Hematopoietic multipotent progenitor cell treated with erythropoietin and hydrocortisone succinate and interleukin-3 and kit ligand, for 8 days (in vitro differentiated cells): ENCODE data around the gene PCBD1.

Source experiments
- DNase-seq: peaks from one replicate; pipeline ENCODE4 v3.0.0-alpha.2; 2015

The PCBD1 gene

GRCh38 chr10:70917226-70917625 is 28.9 kb upstream of the PCBD1 start:
- DNase-seq, result no peak

DNA sequence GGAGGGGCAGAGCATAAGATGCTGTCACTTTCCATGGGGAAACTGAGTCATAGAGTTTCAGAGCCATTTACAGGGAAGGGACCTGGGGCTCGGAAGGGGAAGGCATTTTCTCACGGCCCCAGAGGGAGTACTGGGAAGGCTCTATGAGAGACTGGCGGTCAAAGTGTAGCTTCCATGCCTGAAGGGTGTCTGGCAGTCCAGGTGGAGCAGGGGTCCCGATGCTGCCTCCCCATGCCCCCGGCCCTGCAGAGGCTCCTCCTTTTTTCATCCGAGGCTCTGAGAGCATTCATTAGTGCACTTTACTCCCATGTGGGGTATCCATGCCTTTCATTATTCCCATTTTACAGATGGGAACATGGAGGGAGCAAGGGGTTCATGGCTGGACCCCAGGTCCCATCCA is 27.9 kb upstream of the PCBD1 start:
- DNase-seq, result no peak

DNA sequence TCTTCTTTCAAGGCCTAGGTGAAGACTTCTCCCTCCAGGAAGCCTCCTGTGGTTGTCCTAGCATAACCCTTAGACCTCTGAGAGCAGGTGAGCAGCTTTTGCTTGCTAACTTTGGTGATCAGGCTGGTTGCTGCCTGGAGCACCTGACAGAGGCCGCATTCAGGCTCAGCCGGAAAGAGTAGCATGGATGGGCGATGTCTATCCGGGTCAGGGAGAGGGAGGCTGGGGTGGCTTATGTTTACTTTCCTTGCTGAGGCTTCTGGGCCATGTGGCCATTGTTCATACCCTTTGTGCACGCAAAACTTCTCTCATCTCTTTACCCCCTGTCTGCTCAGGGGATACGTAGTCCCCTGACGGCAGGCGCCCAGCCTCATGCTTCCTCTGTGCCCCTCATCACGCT is 27.4 kb upstream of the PCBD1 start:
- no peak for DNase-seq

GRCh38 chr10:70915206-70915605 is 26.8 kb upstream of the PCBD1 start:
- DNase-seq, result no peak

GRCh38 chr10:70914316-70914864 is 26.0 kb upstream of the PCBD1 start:
- no peak for DNase-seq

- DNase-seq, result no peak
Observed at GRCh38 chr10:70913893-70914240, 25.5 kb upstream of the PCBD1 start.

DNA sequence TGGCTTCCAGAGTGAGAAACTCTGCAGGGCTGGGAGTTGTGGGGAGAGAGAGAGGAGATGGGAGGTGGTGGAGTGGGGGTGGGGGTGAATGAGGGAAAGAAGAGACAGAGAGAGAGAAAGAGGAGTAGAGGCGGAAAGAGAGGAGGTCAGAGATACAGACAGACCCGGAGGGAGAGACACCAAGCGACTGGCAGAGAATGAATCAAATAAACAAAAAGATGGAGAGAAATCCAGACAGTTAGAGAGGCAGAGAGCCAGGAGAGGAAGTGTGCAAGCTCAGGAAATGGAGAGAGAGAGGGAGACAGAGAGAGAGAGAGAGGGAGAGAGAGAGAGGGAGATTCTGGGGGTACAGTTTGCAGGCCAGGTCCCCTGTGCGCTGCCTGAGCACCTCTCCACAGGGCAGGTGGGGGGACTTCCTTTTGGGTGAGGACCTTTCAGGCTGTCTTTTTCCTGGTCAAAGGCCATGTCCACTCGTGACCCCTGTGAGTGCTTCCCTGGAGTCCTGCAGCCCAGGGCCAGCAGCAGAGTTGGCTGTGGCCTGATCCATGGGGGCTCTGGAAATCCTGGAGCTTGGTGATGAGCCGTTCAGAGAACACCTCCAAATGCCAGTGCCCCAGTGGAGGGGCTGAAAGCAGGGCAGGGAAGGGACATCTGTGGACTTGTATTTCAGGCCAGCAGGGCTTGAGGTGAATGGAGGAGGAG is 25.0 kb upstream of the PCBD1 start:
- DNase-seq, result no peak

GRCh38 chr10:70912556-70912955 is 24.2 kb upstream of the PCBD1 start:
- no peak for DNase-seq

DNA sequence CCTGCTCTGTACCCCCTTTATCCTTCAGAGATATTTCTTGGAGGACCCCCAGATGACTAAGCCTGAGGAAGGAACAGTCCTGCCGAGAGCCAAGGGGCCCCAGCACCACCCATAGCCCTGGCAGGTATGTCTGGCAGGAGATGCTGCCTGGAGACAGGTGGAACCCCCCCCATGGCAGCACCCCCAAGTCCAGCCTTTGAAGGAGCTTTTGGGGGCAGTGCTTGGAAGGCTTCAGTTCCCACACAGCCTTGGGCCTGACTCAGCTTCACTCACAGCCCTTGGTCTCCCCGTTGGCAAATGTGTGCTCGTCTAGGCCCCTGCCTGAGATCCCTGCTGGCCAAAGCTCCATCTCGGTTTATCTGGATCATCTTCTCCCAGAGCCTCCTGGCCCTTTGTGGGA is 23.0 kb upstream of the PCBD1 start:
- DNase-seq, result no peak

GRCh38 chr10:70910486-70911341 is 22.3 kb upstream of the PCBD1 start:
- DNase-seq, result no peak

DNA sequence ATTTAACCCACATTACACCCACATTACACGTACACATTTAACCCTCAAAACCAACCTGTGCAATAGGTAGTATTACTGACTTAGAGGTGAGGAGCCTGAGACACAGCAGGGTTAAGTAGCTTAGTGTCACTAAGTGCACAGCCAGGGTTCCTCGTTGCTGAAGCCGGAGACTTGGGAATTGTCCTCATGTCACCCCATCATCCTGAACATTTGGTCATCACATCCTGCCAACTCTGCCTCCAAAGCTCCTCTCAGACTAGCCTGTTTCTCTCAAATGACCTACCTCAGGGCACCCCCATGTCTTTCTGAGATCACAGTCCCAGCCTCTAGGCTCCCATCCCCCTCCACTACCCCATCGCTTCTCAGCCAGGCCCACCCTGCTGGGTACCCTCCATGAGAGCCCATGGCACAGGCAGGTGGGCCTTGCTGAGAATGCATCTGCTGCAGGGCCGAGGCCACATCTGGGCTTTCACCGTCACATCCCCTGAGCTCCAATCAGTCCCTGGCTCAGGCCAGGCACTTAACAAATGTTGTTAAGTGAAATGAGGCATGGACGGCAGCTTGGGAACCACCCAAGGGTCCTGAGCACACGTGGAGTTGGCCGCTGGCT is 21.1 kb upstream of the PCBD1 start:
- no peak for DNase-seq

- no peak for DNase-seq
Observed at GRCh38 chr10:70908406-70909296, 20.3 kb upstream of the PCBD1 start.

DNA sequence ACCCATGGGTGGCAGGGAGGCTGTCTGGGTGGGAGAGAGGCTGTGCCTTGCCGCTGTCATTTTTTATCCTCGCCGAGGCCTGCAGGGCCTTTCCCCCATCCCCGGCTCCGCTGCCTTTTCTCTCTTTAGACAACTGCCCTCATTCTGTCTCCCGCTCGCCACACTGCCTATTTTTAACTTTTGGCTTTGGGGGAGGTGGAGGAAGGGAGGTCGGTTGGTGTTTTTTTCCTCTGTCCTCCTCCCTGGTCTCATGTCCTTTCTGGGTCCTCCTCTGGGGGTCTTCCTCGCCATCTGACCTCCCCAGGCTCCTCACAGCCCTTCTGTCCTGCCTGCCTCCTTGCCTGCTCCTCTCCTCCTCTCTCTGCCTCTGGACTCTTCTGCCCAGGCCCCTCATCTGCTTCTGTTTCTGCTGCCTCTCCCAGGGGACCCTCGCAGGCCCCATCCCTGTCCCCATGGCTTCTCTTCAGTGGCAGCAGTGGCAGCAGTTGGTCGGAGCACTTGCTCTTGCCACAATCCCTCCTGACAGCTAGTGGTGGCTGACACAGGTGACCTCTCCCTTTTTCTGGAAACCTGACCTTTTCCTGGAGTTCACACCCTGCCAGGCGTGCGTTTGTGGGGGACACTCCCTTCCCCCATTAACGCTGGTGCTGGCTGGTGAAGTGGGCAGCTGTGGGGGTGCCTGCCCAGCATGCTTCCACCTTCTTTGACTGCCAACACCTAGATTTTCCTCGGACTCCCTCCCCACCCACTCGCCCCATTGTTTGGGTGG is 19.5 kb upstream of the PCBD1 start:
- DNase-seq, result no peak

DNA sequence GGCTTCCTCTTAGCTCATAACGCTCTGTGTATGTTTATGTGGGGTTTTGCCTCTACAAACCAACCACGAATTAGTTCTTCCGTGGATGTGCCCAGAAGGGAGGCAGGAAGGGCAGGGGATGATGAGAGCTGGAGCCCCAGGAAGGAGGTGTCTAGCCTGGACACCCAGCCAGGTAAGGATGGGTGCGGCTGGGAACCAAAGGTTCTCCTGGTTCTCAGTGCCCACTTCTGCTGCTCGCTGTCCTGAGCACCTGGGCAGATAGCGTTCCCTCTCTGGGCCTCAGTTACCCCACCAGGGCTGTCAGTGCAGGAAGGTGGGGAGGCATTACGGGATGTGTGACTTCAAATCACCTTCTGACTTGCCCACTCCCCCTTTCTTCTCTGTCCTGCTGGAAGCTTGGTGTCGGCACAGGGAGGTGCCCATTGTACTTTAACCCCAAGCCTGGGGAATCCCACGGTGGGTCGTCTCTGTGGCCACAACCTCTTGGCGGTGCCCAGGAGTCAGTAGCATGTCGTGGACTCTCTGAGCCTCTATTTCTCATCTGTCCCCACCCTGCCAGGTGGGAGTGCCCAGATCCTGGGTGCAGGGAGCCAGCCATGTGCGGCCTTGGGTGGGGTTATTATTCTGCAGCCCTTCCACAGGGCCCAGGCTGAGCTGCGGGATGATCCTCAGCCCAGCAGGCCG is 18.7 kb upstream of the PCBD1 start:
- no peak for DNase-seq

DNA sequence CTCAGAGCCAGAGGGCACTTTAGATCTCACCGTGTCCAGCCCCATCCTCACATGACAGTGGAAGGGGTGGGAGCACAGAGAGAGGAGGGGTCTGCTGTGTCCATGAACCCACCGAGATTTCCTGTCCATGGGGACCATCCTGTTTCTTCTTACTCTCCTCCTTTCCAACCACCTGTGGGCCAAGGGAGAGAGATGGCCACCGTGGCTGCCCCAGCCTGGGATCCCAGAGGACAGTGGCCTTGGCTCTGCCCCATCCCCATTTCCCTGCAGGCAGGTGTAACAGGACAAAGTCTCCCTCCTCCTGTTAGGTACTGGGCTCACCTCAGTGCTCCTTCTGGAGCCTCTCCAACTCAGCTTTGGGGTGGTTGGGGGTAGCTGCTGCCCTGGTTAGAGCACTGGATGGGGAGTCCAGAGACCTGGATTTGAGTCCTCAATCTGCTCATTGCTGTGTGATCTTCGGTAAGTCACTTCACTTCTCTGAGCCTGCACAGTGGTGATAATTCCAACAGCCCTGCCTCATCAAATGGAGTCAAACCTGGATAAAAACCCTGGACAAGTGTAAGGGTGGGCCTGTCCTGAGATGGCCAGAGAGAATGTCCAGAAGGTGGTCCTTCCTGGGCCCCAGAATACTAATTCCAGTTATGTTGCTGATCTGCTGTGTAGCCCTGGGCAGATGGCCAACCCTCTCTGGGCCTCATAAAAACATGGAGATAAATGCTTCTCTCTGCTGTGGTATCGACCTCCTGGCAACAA is 17.8 kb upstream of the PCBD1 start:
- no peak for DNase-seq

DNA sequence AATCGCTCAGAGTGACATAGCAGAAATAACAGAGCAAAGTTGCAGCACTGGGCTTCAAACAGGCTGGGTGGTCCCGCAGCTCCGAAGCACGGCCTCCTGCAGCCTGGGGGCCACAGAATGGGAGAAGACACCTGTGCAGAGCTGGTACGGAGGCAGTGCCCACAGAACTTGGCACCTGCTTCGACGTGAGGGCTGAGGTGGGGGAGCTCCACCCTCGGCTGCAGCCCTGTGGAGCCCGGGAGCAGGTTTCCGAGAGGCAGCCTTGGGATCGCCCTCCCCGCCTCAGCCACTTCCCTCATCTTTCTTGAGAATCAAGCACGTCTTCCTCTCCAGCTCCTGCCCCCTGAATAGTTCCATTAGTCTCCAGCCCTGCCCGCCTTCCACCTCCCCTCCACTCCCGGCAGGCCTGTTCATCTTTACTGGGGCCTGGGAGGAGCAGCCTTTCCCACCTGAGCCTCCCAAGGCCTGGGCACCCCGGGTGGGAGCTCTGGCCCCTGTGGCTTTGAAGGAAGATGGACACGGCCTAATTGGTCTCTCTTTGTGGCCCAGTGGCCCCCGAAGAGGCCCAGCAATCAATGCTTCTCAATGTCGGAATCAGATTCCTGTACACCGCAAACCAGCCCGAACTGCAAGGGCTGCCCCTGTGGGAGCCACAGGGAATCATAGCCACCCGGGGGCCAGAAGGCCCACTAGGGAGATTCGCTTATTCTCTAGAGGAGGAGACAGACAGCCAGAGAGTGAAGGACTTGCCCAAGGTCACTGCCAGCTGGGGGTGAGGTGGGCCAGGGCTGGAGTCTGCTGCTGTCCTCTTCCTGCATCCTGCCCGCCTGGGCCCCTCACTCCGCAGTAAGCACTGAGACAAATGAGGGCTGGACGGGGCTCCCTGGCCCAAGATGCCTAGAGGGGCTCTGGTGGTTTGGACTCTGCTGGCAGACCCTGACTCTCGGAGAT is 17.0 kb upstream of the PCBD1 start:
- DNase-seq, result no peak

DNA sequence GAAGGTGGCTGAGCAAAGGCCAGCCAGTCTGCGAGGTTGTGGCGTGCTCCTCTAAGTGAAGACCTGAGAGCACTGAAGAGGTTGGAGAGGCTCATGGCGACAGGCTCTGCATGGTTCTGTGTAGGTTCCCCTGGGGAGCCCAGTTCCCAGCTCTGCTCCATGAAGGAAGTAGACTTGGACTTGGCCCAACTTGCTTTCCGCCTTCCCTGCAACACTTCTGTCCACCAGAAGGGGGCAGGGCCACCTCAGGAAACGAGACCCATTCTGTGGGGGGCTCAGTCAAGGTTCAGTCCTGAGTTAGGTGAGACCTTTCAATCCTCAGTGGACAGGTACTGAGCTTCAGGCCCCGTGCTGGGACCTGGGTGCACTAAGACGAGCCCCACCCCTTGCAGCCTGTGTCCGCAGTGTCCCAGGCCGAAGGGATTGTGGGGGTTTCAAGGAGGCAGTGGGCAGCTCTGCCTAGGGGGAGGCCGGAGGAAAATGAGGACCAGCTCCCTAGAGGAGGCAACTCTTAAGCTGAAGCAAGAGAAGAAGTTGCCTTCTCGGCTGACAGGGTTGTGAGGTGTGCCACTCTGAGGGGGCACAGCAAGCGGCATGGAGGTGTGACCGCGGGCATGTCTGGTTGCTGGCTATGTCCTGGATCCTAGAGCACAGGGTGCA is 15.0 kb upstream of the PCBD1 start:
- DNase-seq, result peak; percentile 34

- no peak for DNase-seq
Observed at GRCh38 chr10:70902661-70903261, 14.4 kb upstream of the PCBD1 start.
